ENCODE data around the gene ASIC4.
A peak's percentile ranks its signal among the peaks of the same experiment; 100 is the strongest.

Gene ASIC4

DNA sequence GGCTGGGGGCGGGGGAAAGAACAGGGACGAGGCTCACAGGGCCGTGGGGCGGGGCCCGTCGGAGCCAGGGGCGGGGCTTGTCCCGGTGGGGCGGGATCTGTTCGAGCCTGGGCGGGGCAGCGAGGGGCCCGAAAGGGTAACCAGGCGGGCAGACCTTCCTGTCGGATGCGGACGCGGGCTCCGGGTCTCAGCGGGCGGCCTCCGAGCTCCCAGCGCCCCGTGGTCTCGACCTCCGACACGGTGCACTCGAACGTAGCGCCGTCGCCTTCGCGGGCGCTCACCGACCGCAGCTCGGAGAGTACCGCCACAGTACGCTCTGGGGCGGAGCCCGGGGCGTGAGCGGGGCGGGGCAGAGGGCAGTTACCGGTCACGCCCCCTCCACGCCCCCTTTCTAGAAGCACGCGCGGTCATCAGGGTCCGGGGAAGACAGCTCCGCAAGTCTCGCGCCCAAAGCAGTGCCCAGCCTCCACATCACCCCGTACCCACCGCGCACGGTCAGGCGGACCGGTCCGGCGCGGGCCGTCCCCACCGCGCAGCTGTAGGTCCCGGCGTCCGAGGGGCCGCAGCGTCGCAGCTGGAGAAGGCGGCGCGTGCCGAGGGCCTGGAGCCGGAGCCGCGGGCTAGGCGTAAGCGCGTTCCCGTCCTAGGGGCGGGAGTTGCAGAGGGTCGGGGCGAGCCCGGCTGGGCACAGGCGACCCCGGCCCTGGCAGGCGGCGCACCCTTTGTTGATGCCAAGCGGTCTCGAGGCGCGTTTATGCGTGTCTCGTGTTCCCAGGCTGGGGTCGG is 38.3 kb downstream of the ASIC4 start:
- peak overlapping the region; percentile 44 for H3K4me3 ChIP-seq (replicated peaks; ENCODE audit: low read depth, low read length)
- TF ChIP-seq, protein P1, sequence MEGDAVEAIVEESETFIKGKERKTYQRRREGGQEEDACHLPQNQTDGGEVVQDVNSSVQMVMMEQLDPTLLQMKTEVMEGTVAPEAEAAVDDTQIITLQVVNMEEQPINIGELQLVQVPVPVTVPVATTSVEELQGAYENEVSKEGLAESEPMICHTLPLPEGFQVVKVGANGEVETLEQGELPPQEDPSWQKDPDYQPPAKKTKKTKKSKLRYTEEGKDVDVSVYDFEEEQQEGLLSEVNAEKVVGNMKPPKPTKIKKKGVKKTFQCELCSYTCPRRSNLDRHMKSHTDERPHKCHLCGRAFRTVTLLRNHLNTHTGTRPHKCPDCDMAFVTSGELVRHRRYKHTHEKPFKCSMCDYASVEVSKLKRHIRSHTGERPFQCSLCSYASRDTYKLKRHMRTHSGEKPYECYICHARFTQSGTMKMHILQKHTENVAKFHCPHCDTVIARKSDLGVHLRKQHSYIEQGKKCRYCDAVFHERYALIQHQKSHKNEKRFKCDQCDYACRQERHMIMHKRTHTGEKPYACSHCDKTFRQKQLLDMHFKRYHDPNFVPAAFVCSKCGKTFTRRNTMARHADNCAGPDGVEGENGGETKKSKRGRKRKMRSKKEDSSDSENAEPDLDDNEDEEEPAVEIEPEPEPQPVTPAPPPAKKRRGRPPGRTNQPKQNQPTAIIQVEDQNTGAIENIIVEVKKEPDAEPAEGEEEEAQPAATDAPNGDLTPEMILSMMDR (IDR thresholded peaks at IDR 0.05; ENCODE audit: low read depth, low read length, missing control alignments), result no peak
- no peak for DNase-seq (ENCODE audit: extremely low read depth, low read depth)

DNA sequence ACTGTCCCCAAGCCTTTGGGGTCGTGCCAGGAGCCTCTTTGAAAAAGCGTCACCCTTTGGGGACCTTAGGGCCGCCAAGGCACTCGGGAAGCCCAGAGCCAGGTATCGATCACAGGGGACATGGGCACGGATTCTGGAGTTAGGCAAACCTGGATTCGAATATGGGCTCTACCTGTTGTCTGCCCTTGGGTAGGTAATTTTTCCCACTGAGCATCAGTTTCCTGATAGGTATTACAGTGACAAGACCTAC is 38.8 kb downstream of the ASIC4 start:
- no peak for DNase-seq (ENCODE audit: extremely low read depth, low read depth)
- peak overlapping the region; percentile 44 for H3K4me3 ChIP-seq (replicated peaks; ENCODE audit: low read depth, low read length)
- TF ChIP-seq, protein P1 (IDR thresholded peaks at IDR 0.05; ENCODE audit: low read depth, low read length, missing control alignments), result no peak

DNA sequence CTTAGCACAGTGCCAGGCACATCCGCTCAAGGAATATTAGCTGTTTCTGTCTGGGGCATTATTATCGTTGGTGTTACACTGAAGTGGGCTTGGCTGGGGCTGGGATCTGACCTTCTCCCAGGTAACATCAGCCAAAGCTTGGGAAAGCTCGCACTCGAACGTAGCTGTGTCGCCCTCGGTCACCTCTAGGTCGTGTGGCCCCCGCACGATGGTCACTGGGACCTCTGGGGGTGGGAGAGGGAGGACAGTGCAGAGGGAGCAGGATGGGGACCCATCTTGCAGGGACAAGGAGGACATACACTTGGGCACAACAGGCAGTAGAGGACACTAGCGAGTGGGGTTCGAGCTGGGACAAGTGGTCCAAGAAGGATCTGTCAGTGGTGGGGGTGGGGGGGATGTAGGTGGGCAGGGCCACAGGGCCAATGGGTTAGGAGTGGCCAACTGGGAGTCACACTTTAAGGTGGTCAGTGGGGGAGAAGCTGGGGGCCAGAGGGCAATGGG is 39.2 kb downstream of the ASIC4 start:
- TF ChIP-seq, protein P1 (IDR thresholded peaks at IDR 0.05; ENCODE audit: low read depth, low read length, missing control alignments), result no peak
- DNase-seq (ENCODE audit: extremely low read depth, low read depth), result no peak
- no peak overlapping the region for H3K4me3 ChIP-seq (replicated peaks; ENCODE audit: low read depth, low read length)

DNA sequence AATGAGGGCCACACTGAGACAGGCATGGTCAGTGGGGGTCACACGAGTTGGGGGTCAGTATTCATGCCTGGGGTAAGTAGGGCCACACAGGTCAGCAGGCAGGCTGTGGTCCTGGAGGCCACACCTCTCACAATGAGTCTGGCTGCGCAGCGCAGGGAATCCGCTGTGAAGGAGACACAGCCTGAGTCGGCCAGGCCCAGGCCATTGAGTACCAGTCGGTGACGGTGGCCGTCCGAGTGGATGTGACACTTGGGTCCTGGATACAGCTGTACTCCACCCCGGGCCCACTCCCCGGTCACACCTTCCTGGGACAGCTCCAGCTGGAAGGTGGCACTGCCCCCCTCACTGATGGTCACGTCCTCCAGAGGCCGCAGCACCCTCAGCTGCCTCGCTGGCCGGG is 40.1 kb downstream of the ASIC4 start:
- TF ChIP-seq, protein P1 (IDR thresholded peaks at IDR 0.05; ENCODE audit: low read depth, low read length, missing control alignments), result no peak
- H3K4me3 ChIP-seq (replicated peaks; ENCODE audit: low read depth, low read length), result no peak overlapping the region
- no peak for DNase-seq (ENCODE audit: extremely low read depth, low read depth)

DNA sequence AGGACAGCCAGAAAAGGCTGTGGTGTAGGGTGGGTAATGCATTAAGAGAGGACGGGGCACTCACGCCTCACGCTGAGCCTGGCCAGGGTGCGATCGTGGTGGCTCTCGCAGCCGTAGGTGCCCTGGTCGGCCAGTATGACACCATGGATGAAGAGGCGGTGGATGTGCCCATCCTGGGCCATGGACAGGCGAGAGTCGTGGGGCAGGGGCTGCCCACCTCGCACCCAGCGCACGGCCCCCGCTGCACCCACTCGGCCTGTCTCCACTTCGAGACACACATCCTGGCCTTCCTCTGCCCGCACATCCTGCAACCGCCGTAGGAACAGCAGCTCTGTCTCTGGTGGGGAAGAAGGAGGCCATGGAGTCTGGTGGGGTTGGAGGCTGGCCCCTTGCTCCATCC is 41.7 kb downstream of the ASIC4 start:
- no peak overlapping the region for H3K4me3 ChIP-seq (replicated peaks; ENCODE audit: low read depth, low read length)
- TF ChIP-seq, protein P1 (IDR thresholded peaks at IDR 0.05; ENCODE audit: low read depth, low read length, missing control alignments), result no peak
- DNase-seq (ENCODE audit: extremely low read depth, low read depth), result no peak

DNA sequence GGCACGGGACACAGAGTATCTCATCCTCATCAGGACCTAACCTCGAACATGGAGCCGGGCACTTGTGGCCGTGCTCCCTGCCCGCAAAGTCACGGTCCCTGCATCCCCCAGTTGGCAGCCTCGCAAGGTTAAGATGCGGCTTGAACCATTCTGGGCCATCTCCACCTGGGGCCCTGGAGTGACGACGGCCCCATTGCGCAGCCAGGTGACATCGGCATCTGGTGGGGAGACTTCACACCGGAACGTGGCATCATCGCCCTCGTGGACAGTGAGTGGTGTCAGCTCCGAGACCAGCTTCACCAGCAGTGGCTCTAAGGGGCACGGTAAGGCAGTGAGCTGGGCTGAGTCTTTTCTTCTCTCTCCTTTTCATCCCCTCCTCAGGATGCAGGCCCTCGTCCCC is 42.1 kb downstream of the ASIC4 start:
- no peak for DNase-seq (ENCODE audit: extremely low read depth, low read depth)
- no peak overlapping the region for H3K4me3 ChIP-seq (replicated peaks; ENCODE audit: low read depth, low read length)
- TF ChIP-seq, protein P1 (IDR thresholded peaks at IDR 0.05; ENCODE audit: low read depth, low read length, missing control alignments), result no peak

DNA sequence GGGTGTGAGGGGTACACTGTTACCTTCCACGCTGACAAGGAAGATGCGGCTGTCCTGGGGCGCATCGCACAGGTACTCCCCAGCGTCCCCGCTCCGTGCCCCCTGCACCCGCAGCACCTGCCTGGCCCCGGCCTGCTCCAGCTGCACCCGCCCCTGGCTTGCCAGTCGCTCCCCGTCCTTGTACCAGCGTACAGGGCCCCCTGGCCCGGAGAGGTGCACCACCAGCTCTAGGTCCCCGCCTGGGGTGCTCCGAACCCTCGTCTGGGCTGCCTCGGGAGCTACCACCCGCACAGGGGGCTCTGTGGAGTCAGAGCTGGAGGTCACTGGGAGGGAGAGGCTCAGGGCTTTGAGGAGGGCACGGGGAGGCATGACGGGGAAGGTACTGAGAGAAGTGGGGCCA is 43.0 kb downstream of the ASIC4 start:
- no peak for DNase-seq (ENCODE audit: extremely low read depth, low read depth)
- no peak overlapping the region for H3K4me3 ChIP-seq (replicated peaks; ENCODE audit: low read depth, low read length)
- TF ChIP-seq, protein P1 (IDR thresholded peaks at IDR 0.05; ENCODE audit: low read depth, low read length, missing control alignments), result no peak

Measured in HFF-Myc (cell line).